Breast epithelium (tissue), 4 donors: Measurements from ENCODE around the gene TDRD12. TPM values are rescaled to one million over a fixed set of nuclear protein-coding genes. Genes with fewer than 3 reads are reported as not detected.

Experiments used
- DNase-seq, 2 donors: peaks; one replicate each; pipeline ENCODE4 v3.0.0-alpha.2; 2019; ENCODE audit warnings: low spot score in 2 of 2
- H3K27ac ChIP-seq, 2 donors: fragments of 200-600 bp; sonication (generic) in 1 of 2; one replicate each; pipeline ENCODE4 v1.5.1; 2016 to 2019; ENCODE audit warnings: mild to moderate bottlenecking in 1 of 2
- H3K27me3 ChIP-seq, 2 donors: fragments of 200-600 bp; sonication (generic) in 1 of 2; one replicate each; pipeline versions ENCODE4 v1.5.1 to v1.6.0; 2017 to 2019; ENCODE audit warnings: control low read depth in 1 of 2, mild to moderate bottlenecking in 1 of 2
- H3K36me3 ChIP-seq: fragments of 200-600 bp; one replicate; pipeline ENCODE4 v1.5.1; 2019
- H3K4me1 ChIP-seq, 2 donors: fragments of 200-600 bp; sonication (generic); one replicate each; pipeline ENCODE4 v1.5.1; 2016 to 2019; ENCODE audit warnings: control low read depth in 1 of 2
- H3K4me3 ChIP-seq, 3 donors: fragments of 200-600 bp; sonication (generic); 1 replicate in 2 of 3; 2 replicates in 1 of 3; pipeline ENCODE4 v1.5.1; 2016 to 2019; ENCODE audit warnings: mild to moderate bottlenecking in 3 of 3, moderate library complexity in 2 of 3
- H3K9me3 ChIP-seq, 2 donors: fragments of 200-600 bp; sonication (generic) in 1 of 2; one replicate each; pipeline ENCODE4 v1.5.1; 2016 to 2019; ENCODE audit warnings: control low read depth in 1 of 2
- POLR2A ChIP-seq: fragments of 450-650 bp; IDR thresholded peaks from one replicate; pipeline ENCODE4 v1.6.1; 2016; ENCODE audit warnings: antibody characterized with exemption, mild to moderate bottlenecking, moderate library complexity
- POLR2AphosphoS5 ChIP-seq, 3 donors: sonication (generic); formaldehyde crosslinking; IDR thresholded peaks; one replicate each; pipeline ENCODE4 v1.6.1; 2017; ENCODE audit warnings: antibody characterized with exemption in 3 of 3
- intact Hi-C: fragments of 100-400 bp; cut with DNase I; formaldehyde crosslinking; loops from one replicate; pipeline ENCODE4 v1.15.1; 2023; ENCODE audit warnings: low total_unique reads
- total RNA-seq, 3 donors: library from RNA; depleted of rRNA; stranded (reverse); fragments of >200 nt; gene quantifications; one replicate each; pipeline ENCODE4 v1.1.0, GENCODE V29; 2016
- TF ChIP-seq, protein P1 (sequence below), 3 donors: fragments of 450-650 bp; IDR thresholded peaks; one replicate each; pipeline ENCODE4 v1.5.1; 2016 to 2017; ENCODE audit warnings: antibody characterized with exemption in 3 of 3, mild to moderate bottlenecking in 3 of 3, moderate library complexity in 3 of 3

The TDRD12 gene
- total RNA-seq, 3 donors from 2014 or later = 2.0 to 2.3 TPM; not detected in 1

GRCh38 chr19:32869369-32869965 is 149.9 kb downstream of the TDRD12 start, which contains the start of gene SLC7A9:
Gene SLC7A9, minus strand, starts transcription at chr19:32869767. Its CDS starts 1,233 bp downstream, at chr19:32868534.
- no peaks in the 10 kb centered on the region for H3K36me3 ChIP-seq
- intact Hi-C loops = no loop called here
- no peak within 1 kb of the TSS for H3K4me3 ChIP-seq
- H3K27ac ChIP-seq = no peak within 1 kb of the TSS
- DNase-seq = no peak
- no peaks in the 10 kb centered on the region for H3K27me3 ChIP-seq
- TF ChIP-seq POLR2A (no peak), POLR2AphosphoS5 (IDR thresholded peaks at IDR 0.05) (no peak)
- TF ChIP-seq, protein P1, sequence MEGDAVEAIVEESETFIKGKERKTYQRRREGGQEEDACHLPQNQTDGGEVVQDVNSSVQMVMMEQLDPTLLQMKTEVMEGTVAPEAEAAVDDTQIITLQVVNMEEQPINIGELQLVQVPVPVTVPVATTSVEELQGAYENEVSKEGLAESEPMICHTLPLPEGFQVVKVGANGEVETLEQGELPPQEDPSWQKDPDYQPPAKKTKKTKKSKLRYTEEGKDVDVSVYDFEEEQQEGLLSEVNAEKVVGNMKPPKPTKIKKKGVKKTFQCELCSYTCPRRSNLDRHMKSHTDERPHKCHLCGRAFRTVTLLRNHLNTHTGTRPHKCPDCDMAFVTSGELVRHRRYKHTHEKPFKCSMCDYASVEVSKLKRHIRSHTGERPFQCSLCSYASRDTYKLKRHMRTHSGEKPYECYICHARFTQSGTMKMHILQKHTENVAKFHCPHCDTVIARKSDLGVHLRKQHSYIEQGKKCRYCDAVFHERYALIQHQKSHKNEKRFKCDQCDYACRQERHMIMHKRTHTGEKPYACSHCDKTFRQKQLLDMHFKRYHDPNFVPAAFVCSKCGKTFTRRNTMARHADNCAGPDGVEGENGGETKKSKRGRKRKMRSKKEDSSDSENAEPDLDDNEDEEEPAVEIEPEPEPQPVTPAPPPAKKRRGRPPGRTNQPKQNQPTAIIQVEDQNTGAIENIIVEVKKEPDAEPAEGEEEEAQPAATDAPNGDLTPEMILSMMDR (IDR thresholded peaks at IDR 0.05) = no peak
- no peaks in the 10 kb centered on the region for H3K4me1 ChIP-seq
- H3K9me3 ChIP-seq = no peaks in the 10 kb centered on the region

- no peak overlapping the region for H3K27ac ChIP-seq
- no peak overlapping the region for H3K4me3 ChIP-seq
- H3K9me3 ChIP-seq = no peaks in the 10 kb centered on the region
- TF ChIP-seq POLR2A (no peak), POLR2AphosphoS5 (IDR thresholded peaks at IDR 0.05) (no peak)
- TF ChIP-seq, protein P1 (IDR thresholded peaks at IDR 0.05) = no peak
- intact Hi-C loops = no loop called here
- DNase-seq = no peak
- no peaks in the 10 kb centered on the region for H3K36me3 ChIP-seq
- H3K4me1 ChIP-seq = no peaks in the 10 kb centered on the region
- no peaks in the 10 kb centered on the region for H3K27me3 ChIP-seq
These were observed 150.5 kb downstream of the TDRD12 start for GRCh38 chr19:32869966-32870573.

GRCh38 chr19:32870981-32871451 is 151.4 kb downstream of the TDRD12 start:
- H3K27ac ChIP-seq = no peak overlapping the region
- peak in 1 of 2 donors; percentile 11 for DNase-seq
- no peaks in the 10 kb centered on the region for H3K9me3 ChIP-seq
- intact Hi-C loops = no loop called here
- TF ChIP-seq POLR2A (no peak), POLR2AphosphoS5 (IDR thresholded peaks at IDR 0.05) (no peak)
- TF ChIP-seq, protein P1 (IDR thresholded peaks at IDR 0.05) = no peak
- H3K27me3 ChIP-seq = no peaks in the 10 kb centered on the region
- no peaks in the 10 kb centered on the region for H3K36me3 ChIP-seq
- no peak overlapping the region for H3K4me3 ChIP-seq
- H3K4me1 ChIP-seq = no peaks in the 10 kb centered on the region

DNA sequence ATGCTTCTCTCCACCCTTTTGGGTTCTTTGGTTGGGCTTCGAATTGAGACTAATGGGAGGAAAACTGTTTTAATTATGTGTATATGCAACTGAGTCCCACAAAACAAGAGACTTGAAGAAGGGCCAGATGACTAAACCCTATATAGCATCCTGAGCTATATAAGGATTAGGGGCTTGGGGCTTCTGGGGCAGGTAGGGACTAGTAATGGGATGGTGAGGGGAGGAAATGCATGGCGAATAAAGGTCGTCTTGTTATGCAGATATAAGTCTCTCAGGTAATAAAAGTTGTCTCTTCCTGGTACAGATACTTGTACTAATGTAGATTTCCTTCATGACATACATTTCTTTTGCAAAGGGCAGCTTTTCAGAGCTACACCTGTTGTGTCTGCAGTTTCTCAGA is 152.8 kb downstream of the TDRD12 start:
- no peaks in the 10 kb centered on the region for H3K4me1 ChIP-seq
- H3K4me3 ChIP-seq = no peak overlapping the region
- H3K27me3 ChIP-seq = no peaks in the 10 kb centered on the region
- intact Hi-C loops = no loop called here
- no peak for DNase-seq
- no peaks in the 10 kb centered on the region for H3K36me3 ChIP-seq
- TF ChIP-seq POLR2AphosphoS5 (IDR thresholded peaks at IDR 0.05) (no peak), POLR2A (no peak)
- TF ChIP-seq, protein P1 (IDR thresholded peaks at IDR 0.05) = no peak
- no peak overlapping the region for H3K27ac ChIP-seq
- no peaks in the 10 kb centered on the region for H3K9me3 ChIP-seq

DNA sequence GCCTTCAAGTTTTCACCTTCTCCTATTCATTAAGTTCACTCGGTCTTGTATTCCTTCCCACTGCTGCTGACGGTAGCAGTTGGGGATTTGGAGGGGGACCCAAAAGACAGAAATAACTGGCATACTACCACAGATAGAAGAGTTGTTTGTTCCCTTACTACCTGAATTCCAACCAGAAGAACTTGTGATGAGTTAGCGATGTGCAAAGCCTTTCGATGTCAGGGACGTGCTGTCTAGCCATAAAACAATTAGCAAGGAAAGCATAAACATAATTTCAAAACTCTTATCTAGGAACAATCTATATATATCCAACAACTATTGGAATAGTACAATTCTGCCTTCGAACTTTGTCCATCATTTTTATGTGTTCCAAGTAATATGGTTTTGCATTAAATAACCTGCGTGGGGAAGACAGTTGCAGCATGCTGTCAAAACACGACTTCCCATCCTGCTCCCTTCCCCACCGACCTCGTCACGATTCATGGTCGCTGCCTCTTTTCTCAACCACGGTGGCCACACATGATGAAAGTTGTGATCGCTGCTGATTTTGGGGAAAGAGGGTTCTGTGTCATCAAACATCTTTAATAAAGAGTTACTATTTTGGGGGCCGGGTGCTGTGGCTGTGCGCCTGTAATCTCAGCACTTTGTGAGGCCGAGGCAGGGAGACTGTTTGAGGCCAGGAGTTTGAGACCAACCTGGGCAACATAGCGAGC is 153.8 kb downstream of the TDRD12 start:
- Histone ChIP-seq H3K4me3 (no peak overlapping the region), H3K27ac (no peak overlapping the region), H3K4me1 (no peaks in the 10 kb centered on the region), H3K27me3 (no peaks in the 10 kb centered on the region), H3K9me3 (no peaks in the 10 kb centered on the region), H3K36me3 (no peaks in the 10 kb centered on the region)
- intact Hi-C loops = no loop called here
- TF ChIP-seq, protein P1 (IDR thresholded peaks at IDR 0.05) = no peak
- no peak for TF ChIP-seq POLR2A
- no peak for TF ChIP-seq POLR2AphosphoS5 (IDR thresholded peaks at IDR 0.05)
- peak in 1 of 2 donors; percentile 5 for DNase-seq
